ENCODE measurements around the gene EWSR1.

DNA sequence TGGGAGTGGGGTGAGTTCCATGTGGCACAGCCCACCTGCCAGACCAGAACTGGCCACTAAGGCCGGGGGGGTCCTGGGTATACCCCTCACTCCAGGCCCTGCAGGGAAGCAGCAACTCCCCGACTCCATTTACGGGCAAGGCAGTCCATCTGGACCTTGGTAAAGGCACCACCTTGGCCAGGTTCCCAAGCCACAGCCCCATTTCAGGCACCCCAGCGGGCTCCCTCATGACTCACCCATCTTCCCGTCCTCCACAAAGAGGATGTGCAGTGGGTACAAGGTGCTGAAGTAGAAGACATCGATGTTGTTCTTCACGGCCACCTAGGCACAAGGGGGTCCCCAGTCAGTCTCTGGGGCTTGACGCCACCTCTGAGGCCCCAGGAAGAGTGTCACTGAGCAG is 63.1 kb downstream of the EWSR1 start:
- TF ChIP-seq, protein P1, sequence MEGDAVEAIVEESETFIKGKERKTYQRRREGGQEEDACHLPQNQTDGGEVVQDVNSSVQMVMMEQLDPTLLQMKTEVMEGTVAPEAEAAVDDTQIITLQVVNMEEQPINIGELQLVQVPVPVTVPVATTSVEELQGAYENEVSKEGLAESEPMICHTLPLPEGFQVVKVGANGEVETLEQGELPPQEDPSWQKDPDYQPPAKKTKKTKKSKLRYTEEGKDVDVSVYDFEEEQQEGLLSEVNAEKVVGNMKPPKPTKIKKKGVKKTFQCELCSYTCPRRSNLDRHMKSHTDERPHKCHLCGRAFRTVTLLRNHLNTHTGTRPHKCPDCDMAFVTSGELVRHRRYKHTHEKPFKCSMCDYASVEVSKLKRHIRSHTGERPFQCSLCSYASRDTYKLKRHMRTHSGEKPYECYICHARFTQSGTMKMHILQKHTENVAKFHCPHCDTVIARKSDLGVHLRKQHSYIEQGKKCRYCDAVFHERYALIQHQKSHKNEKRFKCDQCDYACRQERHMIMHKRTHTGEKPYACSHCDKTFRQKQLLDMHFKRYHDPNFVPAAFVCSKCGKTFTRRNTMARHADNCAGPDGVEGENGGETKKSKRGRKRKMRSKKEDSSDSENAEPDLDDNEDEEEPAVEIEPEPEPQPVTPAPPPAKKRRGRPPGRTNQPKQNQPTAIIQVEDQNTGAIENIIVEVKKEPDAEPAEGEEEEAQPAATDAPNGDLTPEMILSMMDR (IDR thresholded peaks at IDR 0.05): no peak
- no peak for TF ChIP-seq EZH2phosphoT487 (IDR thresholded peaks at IDR 0.05)
